ENCODE measurements around the gene DIDO1.

The DIDO1 gene

GRCh38 chr20:62926229-62927127, at the start of gene DIDO1:
Gene DIDO1 (minus strand): TSS chr20:62926505.
- peak; percentile 76 for DNase-seq

- no peak for DNase-seq
Observed at GRCh38 chr20:62975251-62975760, 49.0 kb upstream of the DIDO1 start.

GRCh38 chr20:62972845-62973745, 46.8 kb upstream of the DIDO1 start:
- DNase-seq: no peak

DNA sequence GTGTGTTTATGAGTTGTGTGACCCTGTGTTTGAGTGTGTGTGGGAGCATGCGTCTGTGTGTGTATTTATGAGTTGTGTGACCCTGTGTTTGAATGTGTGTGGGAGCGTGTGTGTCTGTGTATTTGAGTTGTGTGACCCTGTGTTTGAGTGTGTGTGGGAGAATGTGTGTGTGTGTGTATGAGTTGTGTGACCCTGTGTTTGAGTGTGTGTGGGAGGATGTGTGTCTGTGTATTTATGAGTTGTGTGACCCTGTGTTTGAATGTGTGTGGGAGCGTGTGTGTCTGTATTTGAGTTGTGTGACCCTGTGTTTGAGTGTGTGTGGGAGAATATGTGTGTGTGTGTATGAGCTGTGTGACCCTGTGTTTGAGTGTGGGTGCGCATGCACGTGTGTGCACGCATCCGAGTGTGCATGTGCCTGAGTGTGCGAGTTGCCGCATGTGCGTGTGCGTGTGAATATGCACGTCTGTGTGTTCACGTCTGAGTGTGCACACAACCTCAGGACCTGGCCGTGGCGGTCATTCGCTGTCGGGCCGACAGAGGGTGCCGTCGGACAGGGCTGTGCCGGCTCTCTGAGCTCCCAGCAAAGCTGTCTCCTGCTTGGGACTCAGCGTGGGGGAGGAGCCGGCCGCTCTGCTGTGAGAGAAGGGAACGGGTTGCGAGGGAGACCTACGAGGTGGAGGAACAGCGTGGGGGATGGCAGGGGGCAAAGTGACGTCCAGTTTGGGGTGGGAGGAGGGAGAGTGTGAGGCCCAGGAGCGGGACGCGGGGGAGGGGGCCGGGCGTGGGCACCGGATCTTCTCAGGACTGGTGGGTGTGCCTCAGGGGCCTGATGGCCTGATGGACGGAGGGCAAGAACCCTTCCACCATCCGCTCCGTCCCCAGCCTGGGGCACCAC, 45.9 kb upstream of the DIDO1 start:
- peak; percentile 69 for DNase-seq

- DNase-seq: no peak
Observed at GRCh38 chr20:62971211-62971949, 45.1 kb upstream of the DIDO1 start.

DNA sequence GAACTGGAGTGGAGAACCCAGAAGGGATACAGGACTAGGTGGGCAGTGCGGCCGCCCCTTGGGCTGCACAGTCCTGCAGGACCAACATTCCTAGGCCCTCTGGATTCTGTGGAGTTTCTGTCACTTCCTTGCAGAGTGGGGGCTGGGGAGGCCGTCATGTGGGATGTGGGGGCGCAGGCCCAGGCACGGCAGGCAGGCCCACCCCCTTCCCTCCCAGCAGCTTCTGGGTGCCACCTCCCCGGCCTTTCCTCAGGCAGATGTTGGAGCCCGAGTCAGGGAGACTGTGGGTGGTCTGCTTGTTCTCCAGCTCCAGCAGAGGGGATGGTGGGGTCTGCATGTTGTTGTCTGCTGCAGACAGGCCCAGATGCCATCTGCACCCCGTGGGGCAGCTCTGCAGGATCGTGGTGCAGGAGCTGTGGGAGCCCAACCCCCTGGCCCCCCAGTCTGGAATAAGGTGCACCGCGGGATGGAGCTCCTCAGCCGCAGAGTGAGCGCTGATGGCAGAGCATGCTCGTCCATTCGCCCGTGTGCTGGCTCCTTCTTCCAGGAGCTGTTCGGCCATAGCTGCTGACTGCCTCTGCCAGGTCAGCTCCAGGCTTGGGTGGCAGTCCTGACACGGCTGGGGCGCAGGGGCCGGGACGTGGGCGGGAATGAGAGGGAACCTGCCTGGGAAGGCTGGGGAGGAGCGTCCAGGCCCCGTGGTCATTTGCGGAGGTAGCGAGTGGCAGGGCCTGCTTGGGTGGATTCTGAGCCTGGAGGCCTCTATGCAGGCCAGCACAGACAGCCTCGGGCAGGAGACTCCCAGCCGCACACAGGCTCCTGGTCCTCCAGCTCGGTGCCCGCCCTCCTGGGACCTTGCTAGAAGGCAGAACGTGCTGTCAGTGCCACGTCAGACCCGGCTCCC, 44.3 kb upstream of the DIDO1 start:
- no peak for DNase-seq

GRCh38 chr20:62969939-62970306, 43.6 kb upstream of the DIDO1 start:
- no peak for DNase-seq

DNA sequence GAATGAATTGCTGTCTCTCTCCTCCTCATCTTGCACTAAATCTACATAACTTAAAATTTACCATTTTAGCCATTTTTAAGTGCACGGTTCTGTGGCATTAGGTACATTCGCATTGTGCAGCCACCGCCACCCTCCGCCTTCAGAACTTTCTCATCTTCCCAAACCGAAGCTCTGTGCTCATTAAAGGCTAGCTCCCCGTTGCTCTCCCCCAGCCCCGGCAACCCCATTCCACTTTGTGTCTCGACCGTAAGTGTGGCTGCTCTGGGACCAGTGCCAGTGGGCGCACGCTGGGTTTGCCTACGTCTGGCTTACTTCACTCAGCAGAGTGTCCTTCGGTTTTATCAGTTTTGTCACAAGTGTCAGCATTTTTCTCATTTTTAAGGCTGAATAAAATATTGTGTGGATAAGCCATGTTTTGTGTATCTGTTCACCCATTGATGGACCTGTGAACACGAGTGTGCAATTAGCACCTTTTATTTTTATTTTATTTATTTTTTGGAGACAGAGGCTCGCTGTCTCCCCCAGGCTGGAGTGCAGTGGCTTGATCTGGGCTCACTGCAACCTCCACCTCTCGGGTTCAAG, 43.0 kb upstream of the DIDO1 start:
- DNase-seq: no peak

GRCh38 chr20:62968378-62969178, 42.3 kb upstream of the DIDO1 start:
- DNase-seq: no peak

DNA sequence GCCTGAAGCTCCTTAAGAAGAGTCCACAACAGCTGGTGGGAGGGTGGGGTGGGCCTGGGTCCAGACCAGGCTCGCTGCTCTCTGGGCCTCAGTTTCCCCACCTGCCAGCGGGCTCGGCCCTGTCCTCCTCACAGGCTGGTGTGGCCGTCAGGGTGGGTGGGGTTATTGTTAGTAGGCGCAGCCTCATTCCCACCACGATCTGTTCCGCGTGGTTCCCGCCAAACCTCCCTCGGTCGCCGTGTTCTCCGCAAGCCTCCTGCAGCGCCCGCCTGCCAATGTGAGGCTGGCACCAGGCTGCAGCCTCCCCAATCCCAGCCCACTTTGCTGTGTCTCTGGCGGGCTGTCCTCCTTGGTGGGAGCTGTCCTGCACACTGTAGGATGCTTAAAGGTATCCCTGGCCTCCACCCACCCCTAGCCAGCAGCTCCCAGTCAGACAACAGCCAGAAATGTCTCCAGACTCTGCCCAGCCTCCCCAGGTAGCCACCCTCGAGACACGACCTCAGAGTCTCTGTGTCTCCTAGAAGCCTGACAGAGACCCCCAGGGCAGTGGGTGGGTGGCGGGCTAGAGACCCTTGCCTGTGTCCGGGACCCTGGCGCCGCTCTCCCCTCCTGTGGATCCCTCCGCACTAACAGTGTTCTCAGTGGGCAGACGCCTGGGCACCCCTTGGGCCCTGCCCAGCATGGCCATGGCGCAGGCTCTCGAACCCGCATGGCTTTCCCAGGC, 41.5 kb upstream of the DIDO1 start:
- no peak for DNase-seq

DNA sequence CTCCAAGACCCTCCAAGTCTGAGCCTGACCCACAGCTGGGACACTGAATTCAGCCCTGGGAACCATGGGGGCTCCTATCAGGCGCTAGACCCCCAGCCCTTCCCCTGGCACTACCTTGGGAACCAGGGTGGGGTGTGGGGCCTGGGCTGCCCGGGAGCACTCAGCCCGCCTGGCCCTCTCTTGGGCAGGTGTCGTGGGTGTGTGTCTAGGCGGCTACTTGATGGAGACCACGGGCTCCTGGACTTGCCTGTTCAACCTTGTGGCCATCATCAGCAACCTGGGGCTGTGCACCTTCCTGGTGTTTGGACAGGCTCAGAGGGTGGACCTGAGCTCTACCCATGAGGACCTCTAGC, 40.8 kb upstream of the DIDO1 start:
- no peak for DNase-seq

DNA sequence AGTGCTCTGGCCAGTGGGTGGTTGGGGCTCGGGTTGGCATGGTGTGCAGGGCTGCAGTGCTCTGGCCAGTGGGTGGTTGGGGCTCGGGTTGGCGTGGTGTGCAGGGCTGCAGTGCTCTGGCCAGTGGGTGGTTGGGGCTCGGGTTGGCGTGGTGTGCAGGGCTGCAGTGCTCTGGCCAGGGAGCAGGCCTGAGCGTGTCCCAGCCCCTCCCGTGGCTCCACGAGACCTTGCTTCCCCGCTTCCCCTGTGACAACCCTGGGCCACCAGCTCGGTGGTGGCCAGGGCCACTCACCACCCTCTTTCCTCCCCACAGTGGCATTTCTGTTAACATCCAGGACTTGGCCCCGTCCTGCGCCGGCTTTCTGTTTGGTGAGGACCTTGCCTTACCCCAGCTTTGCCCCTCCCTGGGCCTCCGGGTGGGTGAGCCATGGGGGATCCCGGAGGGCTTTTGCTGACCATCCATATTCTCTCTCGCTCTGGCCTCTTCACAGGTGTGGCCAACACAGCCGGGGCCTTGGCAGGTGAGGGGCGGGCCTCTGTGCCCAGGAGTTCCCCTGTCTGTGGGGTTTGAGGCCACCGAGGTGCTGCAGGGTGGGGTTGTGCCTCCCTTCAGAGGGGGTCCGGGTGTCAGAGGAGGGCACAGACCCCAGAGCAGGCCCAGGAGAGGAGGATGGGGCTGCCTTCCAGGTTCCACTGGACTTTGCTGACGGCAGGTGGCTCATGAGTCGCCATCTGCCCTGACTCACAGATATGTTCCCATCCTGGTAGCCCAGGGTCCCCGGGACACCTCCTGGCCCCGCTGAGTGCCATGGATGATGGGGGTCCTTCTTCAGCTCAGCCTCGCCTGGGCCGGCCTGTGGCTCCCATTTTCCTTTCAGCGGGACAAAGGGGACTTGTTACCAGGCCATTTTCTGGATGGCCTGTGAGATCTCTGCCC, 40.2 kb upstream of the DIDO1 start:
- no peak for DNase-seq

GRCh38 chr20:62965363-62965771, 39.1 kb upstream of the DIDO1 start:
- DNase-seq: no peak

DNA sequence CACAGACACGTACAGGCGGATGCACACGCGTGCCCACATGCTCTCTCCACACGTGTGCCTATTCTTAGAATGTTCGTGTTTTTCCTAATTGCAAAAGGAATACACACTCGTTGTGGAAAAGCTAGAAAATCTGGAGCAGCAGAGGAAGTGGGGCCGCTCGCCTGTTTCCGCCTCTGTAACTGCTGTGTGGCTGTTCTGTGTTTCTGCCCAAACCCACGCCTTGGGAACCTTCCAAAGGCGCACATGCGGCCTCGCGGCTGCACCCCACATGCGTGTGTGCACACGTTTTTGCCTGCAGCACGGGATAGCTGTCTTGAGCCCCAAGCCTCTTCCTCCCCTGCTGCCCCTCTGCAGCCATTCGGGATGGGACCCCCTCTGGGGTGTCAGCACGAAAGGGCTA, 38.4 kb upstream of the DIDO1 start:
- DNase-seq: no peak

- DNase-seq: no peak
Observed at GRCh38 chr20:62963614-62964397, 37.5 kb upstream of the DIDO1 start.

GRCh38 chr20:62962891-62963613, 36.7 kb upstream of the DIDO1 start:
- DNase-seq: no peak

All from GOT3 (cell line).